Body of pancreas (tissue), 4 donors: ENCODE results near the gene PRKCSH.
A peak's percentile ranks its signal among the peaks of the same experiment; 100 is the strongest.

Source experiments
- CTCF ChIP-seq, 7 experiments: fragments of 450-650 bp in 4 of 7; fragments of 200-600 bp in 3 of 7; sonication (generic) in 3 of 7; IDR thresholded peaks; one replicate each; pipeline ENCODE4 v1.5.1; 2016 to 2019; ENCODE audit warnings: antibody characterized with exemption in 7 of 7
- POLR2A ChIP-seq, 3 donors: fragments of 450-650 bp; IDR thresholded peaks; one replicate each; pipeline ENCODE4 v1.6.1; 2016; ENCODE audit warnings: antibody characterized with exemption in 3 of 3, mild to moderate bottlenecking in 2 of 3

GRCh38 chr19:11418549-11419506 is 16.6 kb upstream of the PRKCSH start, which contains the start of gene RGL3:
- TF ChIP-seq CTCF (IDR thresholded peaks at IDR 0.05) (peak in 3 of 7 experiments; percentile 19 to 23 (median 21)), POLR2A (IDR thresholded peaks at IDR 0.05) (peak in 2 of 3 donors; percentile 52 to 53)
